Activated B cell treated with CpG ODN at 0.5 μM for 24 hours (primary cell): ENCODE measurements around the gene GRPEL2. TPM values are rescaled to one million over a fixed set of nuclear protein-coding genes. Genes with fewer than 3 reads are reported as not detected.

Experiments
- ATAC-seq: fragments of 200-7000 bp; cut with Tn5 transposase; one replicate; pipeline ENCODE4 v1.10.0; 2021; ENCODE audit warnings: low read depth, mild to moderate bottlenecking, moderate library complexity
- CTCF ChIA-PET: fragments of 350-600 bp; sonication (Branson Sonifier 250); formaldehyde crosslinking; loops from one replicate; lab custom pipeline; 2021; ENCODE audit warnings: antibody characterized with exemption; lab: Charles Lee
- POLR2A ChIA-PET: fragments of 350-600 bp; sonication (Branson Sonifier 250); formaldehyde crosslinking; loops from one replicate; lab custom pipeline; 2021; ENCODE audit warnings: antibody characterized with exemption; lab: Charles Lee
- DNase-seq: peaks from one replicate; pipeline ENCODE4 v3.0.0; 2022
- H3K27ac Mint-ChIP-seq: one replicate; pipeline ENCODE4 v1.8.0; 2020; ENCODE audit warnings: mixed read lengths
- H3K27me3 Mint-ChIP-seq: one replicate; pipeline ENCODE4 v1.8.0; 2021; ENCODE audit warnings: mixed read lengths
- H3K36me3 Mint-ChIP-seq: one replicate; pipeline ENCODE4 v1.8.0; 2021; ENCODE audit warnings: low read depth, mixed read lengths
- H3K4me1 Mint-ChIP-seq: one replicate; pipeline ENCODE4 v1.8.0; 2021; ENCODE audit warnings: mixed read lengths
- H3K4me3 Mint-ChIP-seq: one replicate; pipeline ENCODE4 v1.8.0; 2020; ENCODE audit warnings: mild to moderate bottlenecking, mixed read lengths
- H3K9me3 Mint-ChIP-seq: one replicate; pipeline ENCODE4 v1.8.0; 2020; ENCODE audit warnings: mixed read lengths
- intact Hi-C: fragments of 100-400 bp; cut with micrococcal nuclease; formaldehyde crosslinking; loops from one replicate; pipeline ENCODE4 v1.15.1; 2024
- total RNA-seq: library from RNA; stranded (reverse); gene quantifications from 2 replicates; pipeline ENCODE4 v1.2.3, GENCODE V29; 2022
- TF ChIP-seq, protein P1 (sequence below): fragments of 200-600 bp; IDR thresholded peaks from one replicate; pipeline ENCODE4 v1.8.0; 2022; ENCODE audit warnings: antibody characterized with exemption, mild to moderate bottlenecking

GRPEL2 gene
- total RNA-seq, 1 donor from 2014 or later = 14.0 TPM

GRCh38 chr5:149376711-149377447 lies 31.6 kb downstream of the GRPEL2 start:
- Mint-ChIP-seq H3K27ac (no peak overlapping the region), H3K4me1 (peaks cover 2% of the 10 kb centered on the region), H3K36me3 (no peaks in the 10 kb centered on the region), H3K27me3 (peaks cover 7% of the 10 kb centered on the region), H3K9me3 (no peaks in the 10 kb centered on the region), H3K4me3 (no peak overlapping the region)
- intact Hi-C loops = no loop called here
- ChIA-PET CTCF (interaction anchor here (1.8 to 2.0 kb wide), 3 partner anchors 9 to 188 kb away, joined by 4 to 13 read pairs (median 6); no protein-coding TSS in a partner anchor), POLR2A (no interaction called here)
- DNase-seq (no peak), ATAC-seq (no peak)
- TF ChIP-seq, protein P1, sequence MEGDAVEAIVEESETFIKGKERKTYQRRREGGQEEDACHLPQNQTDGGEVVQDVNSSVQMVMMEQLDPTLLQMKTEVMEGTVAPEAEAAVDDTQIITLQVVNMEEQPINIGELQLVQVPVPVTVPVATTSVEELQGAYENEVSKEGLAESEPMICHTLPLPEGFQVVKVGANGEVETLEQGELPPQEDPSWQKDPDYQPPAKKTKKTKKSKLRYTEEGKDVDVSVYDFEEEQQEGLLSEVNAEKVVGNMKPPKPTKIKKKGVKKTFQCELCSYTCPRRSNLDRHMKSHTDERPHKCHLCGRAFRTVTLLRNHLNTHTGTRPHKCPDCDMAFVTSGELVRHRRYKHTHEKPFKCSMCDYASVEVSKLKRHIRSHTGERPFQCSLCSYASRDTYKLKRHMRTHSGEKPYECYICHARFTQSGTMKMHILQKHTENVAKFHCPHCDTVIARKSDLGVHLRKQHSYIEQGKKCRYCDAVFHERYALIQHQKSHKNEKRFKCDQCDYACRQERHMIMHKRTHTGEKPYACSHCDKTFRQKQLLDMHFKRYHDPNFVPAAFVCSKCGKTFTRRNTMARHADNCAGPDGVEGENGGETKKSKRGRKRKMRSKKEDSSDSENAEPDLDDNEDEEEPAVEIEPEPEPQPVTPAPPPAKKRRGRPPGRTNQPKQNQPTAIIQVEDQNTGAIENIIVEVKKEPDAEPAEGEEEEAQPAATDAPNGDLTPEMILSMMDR = no peak

DNA sequence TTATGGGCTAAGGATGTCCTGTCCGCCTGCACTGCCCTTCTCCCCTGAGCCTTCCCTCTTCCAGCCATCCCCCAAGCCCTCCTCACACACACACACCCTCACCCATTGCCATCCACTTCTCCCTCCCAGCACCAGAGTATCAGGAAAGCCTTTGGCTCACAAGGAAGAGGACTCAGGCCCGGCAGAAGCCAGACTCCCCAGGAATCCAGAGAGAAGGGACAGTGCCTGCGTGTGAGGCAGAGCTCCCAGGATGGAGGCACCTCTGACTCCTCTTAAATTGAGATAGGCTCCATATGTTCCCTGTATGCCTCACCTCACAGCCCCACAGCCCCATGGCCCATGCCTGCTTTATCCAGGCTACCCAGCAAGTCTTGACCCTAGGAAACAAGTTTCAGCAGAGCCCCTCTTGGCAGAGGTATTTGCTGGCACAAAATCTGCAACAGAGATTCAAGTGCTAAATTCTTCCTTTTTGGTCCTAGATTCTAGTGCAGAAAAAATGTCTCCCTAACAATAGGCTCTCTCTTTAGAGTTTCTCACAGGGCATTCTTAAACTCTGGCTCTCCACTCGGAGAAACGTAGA lies 33.0 kb downstream of the GRPEL2 start:
- H3K4me1 Mint-ChIP-seq = peaks cover 4% of the 10 kb centered on the region
- no peak for DNase-seq
- no peaks in the 10 kb centered on the region for H3K9me3 Mint-ChIP-seq
- intact Hi-C loops = no loop called here
- H3K27ac Mint-ChIP-seq = no peak overlapping the region
- TF ChIP-seq, protein P1 = no peak
- ChIA-PET POLR2A (no interaction called here), CTCF (interaction anchor here (0.6 kb wide), 1 partner anchor 61 kb away, joined by 3 read pairs; no protein-coding TSS in a partner anchor)
- H3K27me3 Mint-ChIP-seq = peaks cover 8% of the 10 kb centered on the region
- no peak for ATAC-seq
- no peak overlapping the region for H3K4me3 Mint-ChIP-seq
- no peaks in the 10 kb centered on the region for H3K36me3 Mint-ChIP-seq

DNA sequence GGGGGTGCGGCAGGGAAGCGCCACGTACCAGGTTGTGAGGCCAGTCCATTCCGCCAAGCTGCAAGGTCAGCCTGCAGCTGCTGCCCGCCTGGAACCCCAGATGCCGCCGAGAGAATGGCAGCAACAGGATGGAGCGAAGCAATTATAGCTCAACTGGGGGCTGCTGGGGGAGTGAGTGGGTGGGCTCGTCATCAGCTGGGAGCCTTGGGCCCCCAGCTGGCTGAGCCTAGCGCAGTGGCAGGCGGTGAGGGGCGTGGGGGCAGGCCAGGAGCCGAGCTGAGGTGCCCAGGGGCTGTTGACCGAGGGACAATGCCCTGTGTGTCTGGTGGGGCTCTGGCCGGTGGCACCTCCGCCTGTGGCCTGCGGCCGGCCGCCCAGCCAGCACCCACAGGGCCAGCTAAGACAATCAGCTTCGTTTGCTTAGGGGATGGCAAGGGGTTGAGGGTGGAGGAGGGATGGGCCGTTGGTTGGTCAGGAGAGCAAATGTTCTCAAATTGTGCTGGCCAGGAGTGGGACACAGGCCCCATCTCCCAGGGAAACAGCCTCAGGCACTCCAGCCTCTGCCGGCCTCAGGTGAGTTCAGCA lies 34.0 kb downstream of the GRPEL2 start, which contains the start of gene IL17B:
Gene IL17B (minus strand): TSS at position 116 of the 585 bp plus-strand sequence. CDS start 67 bp downstream, at position 49.
- peaks cover 8% of the 10 kb centered on the region for H3K27me3 Mint-ChIP-seq
- TF ChIP-seq, protein P1 = no peak

GRCh38 chr5:149379818-149380374 lies 34.6 kb downstream of the GRPEL2 start:
- CTCF ChIA-PET = interaction anchor here (1.1 kb wide), 1 partner anchor 185 kb away, joined by 6 read pairs; no protein-coding TSS in a partner anchor

More for the DNA sequence above, 34.0 kb downstream of the GRPEL2 start, which contains the start of gene IL17B:
- Mint-ChIP-seq H3K27ac (no peak within 1 kb of the TSS), H3K36me3 (no peaks in the 10 kb centered on the region), H3K4me3 (no peak within 1 kb of the TSS), H3K4me1 (peaks cover 4% of the 10 kb centered on the region), H3K9me3 (no peaks in the 10 kb centered on the region)
- intact Hi-C loops = no loop called here
- ATAC-seq (no peak), DNase-seq (no peak)
- POLR2A ChIA-PET = no interaction called here
- CTCF ChIA-PET = interaction anchor here (1.1 kb wide), 1 partner anchor 185 kb away, joined by 6 read pairs; no protein-coding TSS in a partner anchor

More at GRCh38 chr5:149379818-149380374, 34.6 kb downstream of the GRPEL2 start:
- DNase-seq (no peak), ATAC-seq (no peak)
- no peak overlapping the region for H3K4me3 Mint-ChIP-seq
- intact Hi-C loops = loop anchor here (5.0 kb wide), 1 partner anchor 47 kb away; no protein-coding TSS in a partner anchor
- H3K36me3 Mint-ChIP-seq = no peaks in the 10 kb centered on the region
- peaks cover 8% of the 10 kb centered on the region for H3K27me3 Mint-ChIP-seq
- peaks cover 4% of the 10 kb centered on the region for H3K4me1 Mint-ChIP-seq
- TF ChIP-seq, protein P1 = no peak
- no peaks in the 10 kb centered on the region for H3K9me3 Mint-ChIP-seq
- no peak overlapping the region for H3K27ac Mint-ChIP-seq
- POLR2A ChIA-PET = no interaction called here
